Measurements from ENCODE around the gene PTPRU. TPM values are rescaled to one million over a fixed set of nuclear protein-coding genes. Genes with fewer than 3 reads are reported as not detected.

Gene PTPRU
- total RNA-seq, 2 experiments from 2014 or later, result 0.16 to 0.56 TPM

DNA sequence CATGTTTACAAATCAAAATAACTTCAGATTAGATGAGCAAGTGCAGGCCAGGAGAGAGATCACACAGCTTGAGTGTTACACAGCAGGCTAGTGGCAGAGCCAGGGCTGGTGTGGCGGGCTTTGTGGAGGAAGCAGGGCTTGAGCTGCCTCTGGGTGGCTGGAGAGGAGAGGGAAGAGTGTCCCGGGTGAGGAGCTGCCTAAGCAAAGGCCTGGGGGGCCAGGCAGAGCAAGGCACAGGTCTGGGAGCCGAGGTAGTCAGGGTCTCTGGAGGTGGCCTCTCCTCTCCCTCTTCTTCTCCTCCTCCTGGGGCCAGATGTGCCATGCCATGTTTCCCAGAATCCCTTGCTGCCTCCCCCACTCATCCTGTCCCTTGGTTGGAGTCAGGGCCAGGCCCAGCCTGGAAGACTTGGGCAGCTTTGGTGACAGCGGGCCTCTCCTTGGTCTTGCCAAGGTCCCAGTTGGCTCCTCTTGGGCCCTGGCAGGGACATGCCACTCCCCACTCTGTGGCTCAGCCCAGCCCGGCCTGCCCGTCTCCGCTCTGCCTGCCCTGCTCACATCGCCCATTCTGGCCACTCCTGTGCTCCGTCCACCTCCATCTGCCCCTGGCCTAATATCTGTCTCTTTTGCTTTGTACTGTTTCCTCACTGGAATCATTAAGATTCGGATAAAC, 70.3 kb downstream of the PTPRU start:
- TF ChIP-seq, protein P1, sequence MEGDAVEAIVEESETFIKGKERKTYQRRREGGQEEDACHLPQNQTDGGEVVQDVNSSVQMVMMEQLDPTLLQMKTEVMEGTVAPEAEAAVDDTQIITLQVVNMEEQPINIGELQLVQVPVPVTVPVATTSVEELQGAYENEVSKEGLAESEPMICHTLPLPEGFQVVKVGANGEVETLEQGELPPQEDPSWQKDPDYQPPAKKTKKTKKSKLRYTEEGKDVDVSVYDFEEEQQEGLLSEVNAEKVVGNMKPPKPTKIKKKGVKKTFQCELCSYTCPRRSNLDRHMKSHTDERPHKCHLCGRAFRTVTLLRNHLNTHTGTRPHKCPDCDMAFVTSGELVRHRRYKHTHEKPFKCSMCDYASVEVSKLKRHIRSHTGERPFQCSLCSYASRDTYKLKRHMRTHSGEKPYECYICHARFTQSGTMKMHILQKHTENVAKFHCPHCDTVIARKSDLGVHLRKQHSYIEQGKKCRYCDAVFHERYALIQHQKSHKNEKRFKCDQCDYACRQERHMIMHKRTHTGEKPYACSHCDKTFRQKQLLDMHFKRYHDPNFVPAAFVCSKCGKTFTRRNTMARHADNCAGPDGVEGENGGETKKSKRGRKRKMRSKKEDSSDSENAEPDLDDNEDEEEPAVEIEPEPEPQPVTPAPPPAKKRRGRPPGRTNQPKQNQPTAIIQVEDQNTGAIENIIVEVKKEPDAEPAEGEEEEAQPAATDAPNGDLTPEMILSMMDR (IDR thresholded peaks at IDR 0.05), result no peak
- Histone ChIP-seq H3K27me3 (ENCODE audit: control insufficient read depth in 1 of 2, insufficient read depth in 2 of 2, low read length in 2 of 2) (no peaks in the 10 kb centered on the region), H3K4me1 (ENCODE audit: insufficient read depth, low read length) (no peaks in the 10 kb centered on the region), H3K4me3 (ENCODE audit: low read length) (no peak overlapping the region), H3K27ac (ENCODE audit: low read depth in 1 of 2, low read length in 2 of 2) (no peak overlapping the region), H3K36me3 (ENCODE audit: insufficient read depth, low read length) (no peaks in the 10 kb centered on the region), H3K9me3 (ENCODE audit: control insufficient read depth in 1 of 2, insufficient read depth in 1 of 2, low read length in 2 of 2) (no peaks in the 10 kb centered on the region)
- no peak overlapping the region for H3K4me3 Mint-ChIP-seq
- H3K27me3 Mint-ChIP-seq, result peaks cover 5% of the 10 kb centered on the region
- H3K4me1 Mint-ChIP-seq (ENCODE audit: low read depth), result no peaks in the 10 kb centered on the region
- H3K9me3 Mint-ChIP-seq, result no peaks in the 10 kb centered on the region
- H3K27ac Mint-ChIP-seq, result no peak overlapping the region
- ChIA-PET POLR2A (no interaction called here), CTCF (no interaction called here)
- ATAC-seq (ENCODE audit: poor library complexity), result no peak
- intact Hi-C loops (cut with DNase I, micrococcal nuclease), result no loop called here
- DNase-seq, result no peak
- no peaks in the 10 kb centered on the region for H3K36me3 Mint-ChIP-seq (ENCODE audit: low read depth)

DNA sequence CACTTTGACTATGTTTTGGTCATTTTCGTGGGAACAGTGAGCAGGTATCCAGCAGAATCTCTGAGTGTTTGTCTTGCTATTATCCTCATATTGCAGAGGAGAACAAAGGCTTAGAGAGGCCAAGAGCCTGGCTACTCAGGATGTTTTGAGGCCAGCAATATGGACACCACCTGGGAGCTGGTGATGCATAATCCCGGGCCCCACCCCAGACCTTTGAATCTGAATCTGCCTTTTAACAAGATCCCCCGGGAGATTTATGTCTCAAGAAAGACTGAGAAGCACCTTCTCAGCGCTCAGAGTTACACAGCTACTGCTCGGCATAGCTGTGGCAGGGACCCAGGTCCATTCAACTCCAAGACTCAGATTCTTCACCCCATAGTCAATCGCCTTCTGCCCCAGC, 72.8 kb downstream of the PTPRU start:
- Histone ChIP-seq H3K4me1 (ENCODE audit: insufficient read depth, low read length) (no peaks in the 10 kb centered on the region), H3K36me3 (ENCODE audit: insufficient read depth, low read length) (no peaks in the 10 kb centered on the region), H3K27me3 (ENCODE audit: control insufficient read depth in 1 of 2, insufficient read depth in 2 of 2, low read length in 2 of 2) (no peaks in the 10 kb centered on the region), H3K27ac (ENCODE audit: low read depth in 1 of 2, low read length in 2 of 2) (no peak overlapping the region), H3K9me3 (ENCODE audit: control insufficient read depth in 1 of 2, insufficient read depth in 1 of 2, low read length in 2 of 2) (no peaks in the 10 kb centered on the region), H3K4me3 (ENCODE audit: low read length) (no peak overlapping the region)
- H3K4me3 Mint-ChIP-seq, result no peak overlapping the region
- no peak for DNase-seq
- H3K9me3 Mint-ChIP-seq, result no peaks in the 10 kb centered on the region
- H3K36me3 Mint-ChIP-seq (ENCODE audit: low read depth), result no peaks in the 10 kb centered on the region
- H3K27ac Mint-ChIP-seq, result no peak overlapping the region
- intact Hi-C loops (cut with DNase I, micrococcal nuclease), result no loop called here
- H3K27me3 Mint-ChIP-seq, result peaks cover 4% of the 10 kb centered on the region
- TF ChIP-seq, protein P1 (IDR thresholded peaks at IDR 0.05), result no peak
- no peak for ATAC-seq (ENCODE audit: poor library complexity)
- H3K4me1 Mint-ChIP-seq (ENCODE audit: low read depth), result no peaks in the 10 kb centered on the region
- ChIA-PET POLR2A (no interaction called here), CTCF (no interaction called here)

DNA sequence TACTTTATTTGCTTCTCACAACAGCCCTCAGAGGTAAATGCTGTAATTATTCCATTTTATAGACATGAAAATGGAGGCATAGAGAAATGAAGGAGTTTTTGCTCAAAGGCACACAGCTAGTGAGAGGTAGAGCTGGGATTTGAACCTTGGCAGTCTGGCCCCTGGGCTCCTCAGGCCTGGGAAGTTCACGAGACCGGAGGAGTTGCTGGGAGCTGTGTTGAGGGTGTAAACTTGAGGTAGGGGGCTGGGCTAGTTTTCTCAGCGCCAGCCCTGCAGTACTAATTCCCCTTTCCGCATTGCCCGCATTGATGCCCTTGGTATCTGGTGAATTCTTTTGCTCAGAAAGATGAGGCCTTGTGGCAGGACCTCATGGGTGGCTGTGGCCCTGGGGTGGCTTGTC, 73.3 kb downstream of the PTPRU start:
- intact Hi-C loops (cut with DNase I, micrococcal nuclease), result no loop called here
- ChIA-PET CTCF (no interaction called here), POLR2A (no interaction called here)
- Mint-ChIP-seq H3K27me3 (no peaks in the 10 kb centered on the region), H3K9me3 (no peaks in the 10 kb centered on the region), H3K4me1 (ENCODE audit: low read depth) (no peaks in the 10 kb centered on the region), H3K27ac (no peak overlapping the region), H3K4me3 (no peak overlapping the region), H3K36me3 (ENCODE audit: low read depth) (no peaks in the 10 kb centered on the region)
- H3K4me1 ChIP-seq (ENCODE audit: insufficient read depth, low read length), result no peaks in the 10 kb centered on the region
- ATAC-seq (ENCODE audit: poor library complexity), result no peak
- TF ChIP-seq, protein P1 (IDR thresholded peaks at IDR 0.05), result no peak
- no peak for DNase-seq
- no peak overlapping the region for H3K4me3 ChIP-seq (ENCODE audit: low read length)
- no peak overlapping the region for H3K27ac ChIP-seq (ENCODE audit: low read depth in 1 of 2, low read length in 2 of 2)
- no peaks in the 10 kb centered on the region for H3K9me3 ChIP-seq (ENCODE audit: control insufficient read depth in 1 of 2, insufficient read depth in 1 of 2, low read length in 2 of 2)
- H3K27me3 ChIP-seq (ENCODE audit: control insufficient read depth in 1 of 2, insufficient read depth in 2 of 2, low read length in 2 of 2), result no peaks in the 10 kb centered on the region
- H3K36me3 ChIP-seq (ENCODE audit: insufficient read depth, low read length), result no peaks in the 10 kb centered on the region

All from CD4-positive, alpha-beta T cell (primary cell).